Skin of body (tissue), 2 donors: ENCODE measurements around the gene CDC42EP4. TPM values are rescaled to one million over a fixed set of nuclear protein-coding genes. Genes with fewer than 3 reads are reported as not detected.
"Not testable (repeated sequence)": the region's sequence is repeated elsewhere in the genome, so short reads cannot be mapped to it uniquely, and the experiment has no call there.

Source experiments
- DNase-seq: peaks from one replicate; lab custom pipeline; 2025; lab: John Stamatoyannopoulos, UW
- total RNA-seq: library from RNA; depleted of rRNA; stranded (reverse); fragments of >200 nt; gene quantifications from one replicate; pipeline ENCODE4 v1.2.3, GENCODE V29; 2014

CDC42EP4 gene
- total RNA-seq, 1 donor from 2014 or later: 36.4 TPM

GRCh38 chr17:73283250-73283649 is 28.6 kb downstream of the CDC42EP4 start:
- no peak for DNase-seq

GRCh38 chr17:73282629-73283028 is 29.2 kb downstream of the CDC42EP4 start:
- no peak for DNase-seq

GRCh38 chr17:73281928-73282327 is 29.9 kb downstream of the CDC42EP4 start:
- DNase-seq: no peak

- DNase-seq: no peak
Observed at GRCh38 chr17:73280191-73280590, 31.6 kb downstream of the CDC42EP4 start.

- DNase-seq: no peak
Observed at GRCh38 chr17:73279704-73280103, 32.1 kb downstream of the CDC42EP4 start.

GRCh38 chr17:73278465-73279453 is 33.0 kb downstream of the CDC42EP4 start:
- DNase-seq: peak; percentile 49

GRCh38 chr17:73278049-73278464 is 33.7 kb downstream of the CDC42EP4 start:
- DNase-seq: no peak

- no peak for DNase-seq
Observed at GRCh38 chr17:73274490-73274889, 37.3 kb downstream of the CDC42EP4 start.

GRCh38 chr17:73272906-73273218 is 38.9 kb downstream of the CDC42EP4 start:
- DNase-seq: no peak

GRCh38 chr17:73271072-73271471 is 40.7 kb downstream of the CDC42EP4 start:
- no peak for DNase-seq

GRCh38 chr17:73269791-73270190 is 42.0 kb downstream of the CDC42EP4 start:
- no peak for DNase-seq

GRCh38 chr17:73269329-73269615 is 42.5 kb downstream of the CDC42EP4 start:
- DNase-seq: no peak

GRCh38 chr17:73268582-73269328 is 43.0 kb downstream of the CDC42EP4 start:
- no peak for DNase-seq

GRCh38 chr17:73267648-73268537 is 43.9 kb downstream of the CDC42EP4 start:
- no peak for DNase-seq

GRCh38 chr17:73266796-73267195 is 45.0 kb downstream of the CDC42EP4 start:
- no peak for DNase-seq

GRCh38 chr17:73265646-73266640 is 45.9 kb downstream of the CDC42EP4 start:
- DNase-seq: no peak

- not testable (repeated sequence) for DNase-seq
Observed at GRCh38 chr17:73264448-73264847, 47.4 kb downstream of the CDC42EP4 start.

- DNase-seq: no peak
Observed at GRCh38 chr17:73262676-73263642, 48.8 kb downstream of the CDC42EP4 start.
